Erythroblast (primary cell): ENCODE data around the gene ACTR2.

Source experiments
- GATA1 ChIP-seq: IDR thresholded peaks from 2 replicates; pipeline ENCODE4 v1.6.1; 2011; ENCODE audit warnings: low read depth, mild to moderate bottlenecking, control low read depth, low read length, moderate library complexity
- POLR2A ChIP-seq: IDR thresholded peaks from 2 replicates; pipeline ENCODE4 v1.6.1; 2011; ENCODE audit warnings: mild to moderate bottlenecking, low read length

- TF ChIP-seq POLR2A, result no peak
- no peak for TF ChIP-seq GATA1
Observed at GRCh38 chr2:65277118-65277517, 49.5 kb downstream of the ACTR2 start.
